Tongue (tissue), 2 donors: ENCODE results near the gene DEPDC1B. TPM values are rescaled to one million over a fixed set of nuclear protein-coding genes. Genes with fewer than 3 reads are reported as not detected.
A peak's percentile ranks its signal among the peaks of the same experiment; 100 is the strongest.
"Not testable (repeated sequence)": the region's sequence is repeated elsewhere in the genome, so short reads cannot be mapped to it uniquely, and the experiment has no call there.

ENCODE experiments used
- DNase-seq: peaks from one replicate; pipeline ENCODE4 v3.0.0-alpha.2; 2015
- total RNA-seq: library from RNA; depleted of rRNA; stranded (reverse); fragments of >200 nt; gene quantifications from one replicate; pipeline ENCODE4 v1.2.3, GENCODE V29; 2014

The DEPDC1B gene
- total RNA-seq, 1 donor from 2014 or later = 10.5 TPM

GRCh38 chr5:60648175-60648574, 51.8 kb downstream of the DEPDC1B start:
- DNase-seq = no peak

- no peak for DNase-seq
Measured at GRCh38 chr5:60640901-60641300, 59.1 kb downstream of the DEPDC1B start.

GRCh38 chr5:60639544-60639943, 60.4 kb downstream of the DEPDC1B start:
- no peak for DNase-seq

- no peak for DNase-seq
Measured at GRCh38 chr5:60638300-60638699, 61.7 kb downstream of the DEPDC1B start.

- DNase-seq = no peak
Measured at GRCh38 chr5:60636644-60637043, 63.3 kb downstream of the DEPDC1B start.

GRCh38 chr5:60636001-60636400, 64.0 kb downstream of the DEPDC1B start:
- no peak for DNase-seq

- no peak for DNase-seq
Measured at GRCh38 chr5:60634051-60634450, 65.9 kb downstream of the DEPDC1B start.

- DNase-seq = no peak
Measured at GRCh38 chr5:60633341-60633740, 66.6 kb downstream of the DEPDC1B start.

- DNase-seq = no peak
Measured at GRCh38 chr5:60632153-60632552, 67.8 kb downstream of the DEPDC1B start.

- DNase-seq = no peak
Measured at GRCh38 chr5:60630836-60631235, 69.1 kb downstream of the DEPDC1B start.

GRCh38 chr5:60630179-60630578, 69.8 kb downstream of the DEPDC1B start:
- DNase-seq = no peak

GRCh38 chr5:60624875-60625274, 75.1 kb downstream of the DEPDC1B start:
- not testable (repeated sequence) for DNase-seq

- not testable (repeated sequence) for DNase-seq
Measured at GRCh38 chr5:60620752-60621151, 79.2 kb downstream of the DEPDC1B start.

GRCh38 chr5:60613826-60614225, 86.1 kb downstream of the DEPDC1B start:
- no peak for DNase-seq

GRCh38 chr5:60611099-60611740, 88.7 kb downstream of the DEPDC1B start:
- DNase-seq = no peak

- DNase-seq = no peak
Measured at GRCh38 chr5:60604771-60605170, 95.2 kb downstream of the DEPDC1B start.

- DNase-seq = no peak
Measured at GRCh38 chr5:60598424-60598823, 101.5 kb downstream of the DEPDC1B start.

- DNase-seq = peak; percentile 25
Measured at GRCh38 chr5:60597572-60598320, 102.2 kb downstream of the DEPDC1B start.

- no peak for DNase-seq
Measured at GRCh38 chr5:60594715-60595477, 105.1 kb downstream of the DEPDC1B start.

GRCh38 chr5:60590172-60590571, 109.8 kb downstream of the DEPDC1B start:
- DNase-seq = no peak

- not testable (repeated sequence) for DNase-seq
Measured at GRCh38 chr5:60587312-60587711, 112.7 kb downstream of the DEPDC1B start.

GRCh38 chr5:60586307-60586901, 113.6 kb downstream of the DEPDC1B start:
- peak; percentile 48 for DNase-seq

GRCh38 chr5:60585618-60586017, 114.3 kb downstream of the DEPDC1B start:
- no peak for DNase-seq
